NCI-H446 (cell line): Measurements from ENCODE around the gene KLK3.
A peak's percentile ranks its signal among the peaks of the same experiment; 100 is the strongest.

Experiments used
- DNase-seq, 2 experiments: peaks; one replicate each; lab custom pipeline; 2025; lab: John Stamatoyannopoulos, UW

KLK3 gene

GRCh38 chr19:50898018-50898417 is 43.3 kb downstream of the KLK3 start:
- DNase-seq: no peak

GRCh38 chr19:50899569-50899968 is 44.9 kb downstream of the KLK3 start:
- DNase-seq: no peak

GRCh38 chr19:50902640-50903039 is 47.9 kb downstream of the KLK3 start:
- DNase-seq: no peak

GRCh38 chr19:50906217-50906616 is 51.5 kb downstream of the KLK3 start:
- DNase-seq: no peak

- no peak for DNase-seq
These were observed 53.6 kb downstream of the KLK3 start for GRCh38 chr19:50908336-50908735.

- peak in 1 of 2 experiments; percentile 47 for DNase-seq
These were observed 54.7 kb downstream of the KLK3 start for GRCh38 chr19:50909240-50910070.
